IMR-90 (cell line): ENCODE results near the gene KIF1A. TPM values are rescaled to one million over a fixed set of nuclear protein-coding genes. Genes with fewer than 3 reads are reported as not detected.

Experiments
- ATAC-seq: fragments of 200-7000 bp; cut with Tn5 transposase; 2 replicates; pipeline ENCODE4 v1.9.1; 2020; ENCODE audit warnings: low read depth, mild to moderate bottlenecking, moderate library complexity
- BruUV-seq: library from RNA; stranded (reverse); fragments of 400-500 nt; replicated peaks from 2 replicates; lab custom pipeline; 2021; lab: Mats Ljungman, UMichigan
- CTCF ChIA-PET: fragments of 300-600 bp; formaldehyde crosslinking; extraction: SDS; loops from one replicate; lab custom pipeline; 2021; ENCODE audit warnings: antibody characterized with exemption; lab: Yijun Ruan, JAX
- POLR2A ChIA-PET: fragments of 300-600 bp; sonication (Branson Sonifier 250); formaldehyde crosslinking; loops from one replicate; lab custom pipeline; 2022; ENCODE audit warnings: antibody characterized with exemption; ENCODE audit not compliant: unreplicated experiment; lab: Charles Lee
- DNase-seq: peaks from one replicate; pipeline ENCODE4 v3.0.0; 2013
- H2AFZ ChIP-seq: replicated peaks from 2 replicates; pipeline ENCODE3; 2013; ENCODE audit warnings: low read length, mild to moderate bottlenecking; ENCODE audit not compliant: poor library complexity
- H2AK5ac ChIP-seq: 2 replicates; pipeline ENCODE4 v1.6.1; 2013; ENCODE audit warnings: low read depth, low read length, inconsistent platforms
- H2AK9ac ChIP-seq: replicated peaks from 2 replicates; pipeline ENCODE3; 2013; ENCODE audit warnings: mild to moderate bottlenecking, low read depth, low read length, moderate library complexity; ENCODE audit not compliant: poor library complexity
- H2BK120ac ChIP-seq: 2 replicates; pipeline ENCODE4 v1.6.1; 2013; ENCODE audit warnings: low read depth, low read length, inconsistent platforms
- H2BK15ac ChIP-seq: 3 replicates; pipeline ENCODE4 v1.6.1; 2013; ENCODE audit warnings: low read depth, low read length, inconsistent platforms
- H2BK20ac ChIP-seq: 2 replicates; pipeline ENCODE4 v1.6.1; 2013; ENCODE audit warnings: low read depth, mild to moderate bottlenecking, inconsistent platforms, low read length, moderate library complexity
- H2BK5ac ChIP-seq: 2 replicates; pipeline ENCODE4 v1.6.1; 2013; ENCODE audit warnings: mild to moderate bottlenecking, low read depth, low read length, inconsistent platforms; ENCODE audit not compliant: poor library complexity, severe bottlenecking
- H3K14ac ChIP-seq: replicated peaks from 2 replicates; pipeline ENCODE4 v1.6.1; 2013; ENCODE audit warnings: low read depth, low read length, inconsistent platforms
- H3K18ac ChIP-seq: 2 replicates; pipeline ENCODE4 v1.6.1; 2013; ENCODE audit warnings: low read depth, low read length, control low read depth
- H3K23ac ChIP-seq: 2 replicates; pipeline ENCODE4 v1.6.1; 2013; ENCODE audit warnings: low read depth, low read length, inconsistent platforms
- H3K27ac ChIP-seq: 2 replicates; pipeline ENCODE4 v1.5.1; 2013; ENCODE audit warnings: mild to moderate bottlenecking, control low read depth, low read length; ENCODE audit not compliant: insufficient read depth
- H3K27me3 ChIP-seq: 2 replicates; pipeline ENCODE4 v1.6.1; 2013; ENCODE audit warnings: low read length; ENCODE audit not compliant: control insufficient read depth, insufficient read depth
- H3K36me3 ChIP-seq: 2 replicates; pipeline ENCODE4 v1.6.1; 2013; ENCODE audit warnings: low read length, mixed read lengths; ENCODE audit not compliant: control insufficient read depth, insufficient read depth
- H3K4ac ChIP-seq: 2 replicates; pipeline ENCODE4 v1.6.1; 2013; ENCODE audit warnings: low read depth, low read length, inconsistent platforms
- H3K4me1 ChIP-seq: 2 replicates; pipeline ENCODE4 v1.6.1; 2013; ENCODE audit warnings: low read length, mixed read lengths; ENCODE audit not compliant: control insufficient read depth, insufficient read depth
- H3K4me2 ChIP-seq: 2 replicates; pipeline ENCODE4 v1.6.1; 2013; ENCODE audit warnings: low read depth, mild to moderate bottlenecking, control low read depth, low read length, moderate library complexity
- H3K4me3 ChIP-seq: 2 replicates; pipeline ENCODE4 v1.5.1; 2013; ENCODE audit warnings: low read depth, mild to moderate bottlenecking, control low read depth, low read length, moderate library complexity; ENCODE audit not compliant: insufficient read depth
- H3K56ac ChIP-seq: 2 replicates; pipeline ENCODE4 v1.6.1; 2013; ENCODE audit warnings: low read length, inconsistent platforms; ENCODE audit not compliant: insufficient read depth; ENCODE audit errors: extremely low read depth
- H3K79me1 ChIP-seq, 2 experiments: 2 replicates each; pipeline ENCODE4 v1.6.1; 2013; ENCODE audit warnings: low read length in 2 of 2, inconsistent platforms in 1 of 2, low read depth in 1 of 2
- H3K9ac ChIP-seq: 2 replicates; pipeline ENCODE4 v1.6.1; 2013; ENCODE audit warnings: low read depth, low read length, control low read depth
- H3K9me1 ChIP-seq: 2 replicates; pipeline ENCODE4 v1.6.1; 2013; ENCODE audit warnings: low read length, inconsistent platforms; ENCODE audit not compliant: insufficient read depth
- H3K9me3 ChIP-seq: 2 replicates; pipeline ENCODE4 v1.6.1; 2013; ENCODE audit warnings: low read length; ENCODE audit not compliant: control insufficient read depth, insufficient read depth
- H4K20me1 ChIP-seq: 2 replicates; pipeline ENCODE4 v1.6.1; 2013; ENCODE audit warnings: low read length, inconsistent platforms; ENCODE audit not compliant: insufficient read depth
- H4K5ac ChIP-seq: 2 replicates; pipeline ENCODE4 v1.6.1; 2013; ENCODE audit warnings: mild to moderate bottlenecking, low read depth, low read length, control low read depth
- H4K8ac ChIP-seq, 2 experiments: 2 replicates each; pipeline ENCODE4 v1.6.1; 2013; ENCODE audit warnings: low read depth in 2 of 2, low read length in 2 of 2, control low read depth in 1 of 2, inconsistent platforms in 1 of 2
- H4K91ac ChIP-seq: 2 replicates; pipeline ENCODE4 v1.6.1; 2013; ENCODE audit warnings: low read depth, low read length, inconsistent platforms; ENCODE audit not compliant: insufficient read depth
- BHLHE40 ChIP-seq: fragments of 150-350 bp; IDR thresholded peaks from 2 replicates; pipeline ENCODE4 v1.6.1; 2016; ENCODE audit warnings: mild to moderate bottlenecking, low read depth, low read length
- CEBPB ChIP-seq: IDR thresholded peaks from 2 replicates; pipeline ENCODE4 v1.6.1; 2012; ENCODE audit warnings: low read depth, low read length, improper control_type of control experiment
- CHD1 ChIP-seq: IDR thresholded peaks from 2 replicates; pipeline ENCODE4 v1.6.1; 2012; ENCODE audit warnings: low read depth, low read length, improper control_type of control experiment
- FOS ChIP-seq: fragments of 150-350 bp; IDR thresholded peaks from 2 replicates; pipeline ENCODE4 v1.6.1; 2016; ENCODE audit warnings: low read depth, low read length
- MAFK ChIP-seq: IDR thresholded peaks from 2 replicates; pipeline ENCODE4 v1.6.1; 2012; ENCODE audit warnings: low read depth, low read length, improper control_type of control experiment
- MAZ ChIP-seq: IDR thresholded peaks from 2 replicates; pipeline ENCODE4 v1.6.1; 2012; ENCODE audit warnings: low read depth, mild to moderate bottlenecking, low read length, improper control_type of control experiment, moderate library complexity, borderline replicate concordance
- MXI1 ChIP-seq: IDR thresholded peaks from 2 replicates; pipeline ENCODE4 v1.6.1; 2012; ENCODE audit warnings: low read depth, mild to moderate bottlenecking, low read length, moderate library complexity, borderline replicate concordance
- NFE2L2 ChIP-seq: fragments of 150-350 bp; IDR thresholded peaks from 2 replicates; pipeline ENCODE4 v1.6.1; 2016; ENCODE audit warnings: low read depth, mild to moderate bottlenecking, low read length
- POLR2A ChIP-seq: IDR thresholded peaks from 2 replicates; pipeline ENCODE4 v1.6.1; 2012; ENCODE audit warnings: mild to moderate bottlenecking, low read depth, low read length
- RAD21 ChIP-seq: IDR thresholded peaks from 2 replicates; pipeline ENCODE4 v1.6.1; 2012; ENCODE audit warnings: low read length, improper control_type of control experiment
- RCOR1 ChIP-seq: IDR thresholded peaks from 2 replicates; pipeline ENCODE4 v1.6.1; 2012; ENCODE audit warnings: mild to moderate bottlenecking, low read length, improper control_type of control experiment; ENCODE audit not compliant: insufficient replicate concordance
- RFX5 ChIP-seq: IDR thresholded peaks from 2 replicates; pipeline ENCODE4 v1.8.0; 2012; ENCODE audit warnings: low read depth, mild to moderate bottlenecking, low read length, moderate library complexity
- SMC3 ChIP-seq: fragments of 150-350 bp; IDR thresholded peaks from 2 replicates; pipeline ENCODE4 v1.6.1; 2016; ENCODE audit warnings: low read depth, mild to moderate bottlenecking, antibody characterized with exemption, low read length, moderate library complexity
- WGBS, 2 experiments: methylation state at CpG; one replicate each; pipeline versions ENCODE4 v1.1.5 to v1.1.7; 2013; ENCODE audit warnings: missing lambda C conversion rate in 2 of 2; ENCODE audit not compliant: insufficient read length in 1 of 2; ENCODE audit errors: extremely low coverage in 2 of 2; 5-methylcytosine and 5-hydroxymethylcytosine counted together
- dilution Hi-C: fragments of 300-500 bp; cut with HindIII; formaldehyde crosslinking; loops from one replicate; pipeline ENCODE4 v1.14.3; 2018; ENCODE audit warnings: low sequenced_read_pairs; ENCODE audit not compliant: unreplicated experiment
- in situ Hi-C: fragments of 300-500 bp; cut with MboI; formaldehyde crosslinking; loops from 3 replicates; pipeline ENCODE4 v1.14.3; 2019; ENCODE audit warnings: low sequenced_read_pairs, inconsistent platforms, mixed read lengths
- intact Hi-C: fragments of 100-400 bp; cut with micrococcal nuclease; formaldehyde crosslinking; loops from 2 replicates; pipeline ENCODE4 v1.10.0; 2022
- polyA plus RNA-seq, 3 experiments: library from polyadenylated mRNA; depleted of rRNA; stranded (reverse); fragments of >200 nt; gene quantifications; 2 replicates each; pipeline ENCODE4 v1.2.3, GENCODE V29; 2012; ENCODE audit warnings: low replicate concordance in 1 of 3
- total RNA-seq: library from RNA; depleted of rRNA; stranded (reverse); fragments of >200 nt; gene quantifications from 2 replicates; pipeline ENCODE4 v1.2.3, GENCODE V29; 2012
- TF ChIP-seq, protein P1 (sequence below): conservative IDR thresholded peaks from 2 replicates; pipeline ENCODE4 v1.5.1; 2012; ENCODE audit warnings: mild to moderate bottlenecking, low read depth, low read length, improper control_type of control experiment
- TF ChIP-seq, protein P2 (sequence below): fragments of 150-350 bp; IDR thresholded peaks from 2 replicates; pipeline ENCODE4 v1.6.1; 2016; ENCODE audit warnings: low read depth, mild to moderate bottlenecking, low read length, moderate library complexity, borderline replicate concordance
- TF ChIP-seq, protein P3 (sequence below): fragments of 150-350 bp; IDR thresholded peaks from 2 replicates; pipeline ENCODE4 v1.6.1; 2017; ENCODE audit warnings: mild to moderate bottlenecking, antibody characterized with exemption, low read length, low read depth

KIF1A gene
- total and polyA plus RNA-seq, 2 of the 4 experiments (the other 2 are of a cell fraction) = under 0.01 TPM; not detected in 1

DNA sequence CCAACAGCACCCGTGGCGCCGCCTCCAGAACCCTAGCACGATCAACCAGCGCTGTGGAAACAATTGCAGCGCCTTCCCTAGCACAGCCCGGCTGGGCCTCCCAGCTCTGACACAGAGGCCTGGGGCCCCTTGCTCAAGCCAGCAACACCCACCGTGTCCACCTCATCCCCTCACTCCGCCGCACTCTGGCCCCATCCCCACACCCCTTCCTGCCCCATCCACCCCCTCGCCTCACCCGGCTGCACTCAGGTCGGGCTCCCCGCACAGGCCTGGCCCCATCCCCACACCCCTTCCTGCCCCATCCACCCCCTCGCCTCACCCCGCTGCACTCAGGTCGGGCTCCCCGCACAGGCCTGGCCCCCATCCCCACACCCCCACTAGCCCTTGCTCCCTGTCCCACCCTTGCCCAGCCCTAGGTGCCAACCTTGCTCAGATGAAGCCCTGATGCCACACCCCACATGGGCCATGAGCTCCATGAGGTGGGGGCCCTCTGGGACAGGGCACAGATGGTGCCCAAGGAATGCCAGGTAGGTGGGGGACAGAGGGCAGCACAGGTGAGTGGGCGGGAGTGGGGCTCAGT is 28.7 kb downstream of the KIF1A start:
- no peak overlapping the region for H4K5ac ChIP-seq
- no peak overlapping the region for H3K9ac ChIP-seq
- 67% methylated on average over 3 of the region's 19 CpGs; no CpG with 5 or more reads in 1 of the 2 experiments for WGBS, 2 experiments
- no peak overlapping the region for H2AK5ac ChIP-seq
- no peak overlapping the region for H4K91ac ChIP-seq
- H3K4ac ChIP-seq = no peak overlapping the region
- intact Hi-C loops (no loop called here), in situ Hi-C loops (no loop called here), dilution Hi-C loops (no loop called here)
- H2AFZ ChIP-seq = no peak overlapping the region
- TF ChIP-seq, protein P1, sequence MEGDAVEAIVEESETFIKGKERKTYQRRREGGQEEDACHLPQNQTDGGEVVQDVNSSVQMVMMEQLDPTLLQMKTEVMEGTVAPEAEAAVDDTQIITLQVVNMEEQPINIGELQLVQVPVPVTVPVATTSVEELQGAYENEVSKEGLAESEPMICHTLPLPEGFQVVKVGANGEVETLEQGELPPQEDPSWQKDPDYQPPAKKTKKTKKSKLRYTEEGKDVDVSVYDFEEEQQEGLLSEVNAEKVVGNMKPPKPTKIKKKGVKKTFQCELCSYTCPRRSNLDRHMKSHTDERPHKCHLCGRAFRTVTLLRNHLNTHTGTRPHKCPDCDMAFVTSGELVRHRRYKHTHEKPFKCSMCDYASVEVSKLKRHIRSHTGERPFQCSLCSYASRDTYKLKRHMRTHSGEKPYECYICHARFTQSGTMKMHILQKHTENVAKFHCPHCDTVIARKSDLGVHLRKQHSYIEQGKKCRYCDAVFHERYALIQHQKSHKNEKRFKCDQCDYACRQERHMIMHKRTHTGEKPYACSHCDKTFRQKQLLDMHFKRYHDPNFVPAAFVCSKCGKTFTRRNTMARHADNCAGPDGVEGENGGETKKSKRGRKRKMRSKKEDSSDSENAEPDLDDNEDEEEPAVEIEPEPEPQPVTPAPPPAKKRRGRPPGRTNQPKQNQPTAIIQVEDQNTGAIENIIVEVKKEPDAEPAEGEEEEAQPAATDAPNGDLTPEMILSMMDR = no peak
- TF ChIP-seq BHLHE40 = no peak
- TF ChIP-seq MAZ = no peak
- no peak for TF ChIP-seq CHD1
- no peak for TF ChIP-seq FOS
- TF ChIP-seq, protein P2, sequence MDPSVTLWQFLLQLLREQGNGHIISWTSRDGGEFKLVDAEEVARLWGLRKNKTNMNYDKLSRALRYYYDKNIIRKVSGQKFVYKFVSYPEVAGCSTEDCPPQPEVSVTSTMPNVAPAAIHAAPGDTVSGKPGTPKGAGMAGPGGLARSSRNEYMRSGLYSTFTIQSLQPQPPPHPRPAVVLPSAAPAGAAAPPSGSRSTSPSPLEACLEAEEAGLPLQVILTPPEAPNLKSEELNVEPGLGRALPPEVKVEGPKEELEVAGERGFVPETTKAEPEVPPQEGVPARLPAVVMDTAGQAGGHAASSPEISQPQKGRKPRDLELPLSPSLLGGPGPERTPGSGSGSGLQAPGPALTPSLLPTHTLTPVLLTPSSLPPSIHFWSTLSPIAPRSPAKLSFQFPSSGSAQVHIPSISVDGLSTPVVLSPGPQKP = no peak
- TF ChIP-seq CEBPB = no peak
- no peak for TF ChIP-seq POLR2A
- no peak for TF ChIP-seq RCOR1
- TF ChIP-seq, protein P3, sequence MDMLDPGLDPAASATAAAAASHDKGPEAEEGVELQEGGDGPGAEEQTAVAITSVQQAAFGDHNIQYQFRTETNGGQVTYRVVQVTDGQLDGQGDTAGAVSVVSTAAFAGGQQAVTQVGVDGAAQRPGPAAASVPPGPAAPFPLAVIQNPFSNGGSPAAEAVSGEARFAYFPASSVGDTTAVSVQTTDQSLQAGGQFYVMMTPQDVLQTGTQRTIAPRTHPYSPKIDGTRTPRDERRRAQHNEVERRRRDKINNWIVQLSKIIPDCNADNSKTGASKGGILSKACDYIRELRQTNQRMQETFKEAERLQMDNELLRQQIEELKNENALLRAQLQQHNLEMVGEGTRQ = no peak
- TF ChIP-seq RAD21 = no peak
- no peak for TF ChIP-seq MXI1
- TF ChIP-seq MAFK = no peak
- no peak for TF ChIP-seq NFE2L2
- TF ChIP-seq RFX5 = no peak
- no peak for TF ChIP-seq SMC3
- no peak overlapping the region for H2BK5ac ChIP-seq
- H4K8ac ChIP-seq = no peak overlapping the region
- H3K9me3 ChIP-seq = no peaks in the 10 kb centered on the region
- H3K14ac ChIP-seq = no peak overlapping the region
- H3K4me1 ChIP-seq = no peaks in the 10 kb centered on the region
- H3K4me3 ChIP-seq = no peak overlapping the region
- DNase-seq = no peak
- H3K9me1 ChIP-seq = no peaks in the 10 kb centered on the region
- no peak overlapping the region for H3K27ac ChIP-seq
- ChIA-PET CTCF (no interaction called here), POLR2A (no interaction called here)
- H2BK120ac ChIP-seq = no peak overlapping the region
- H3K4me2 ChIP-seq = no peak overlapping the region
- no peaks in the 10 kb centered on the region for H4K20me1 ChIP-seq
- no peak for ATAC-seq
- BruUV-seq = no TSS peak
- no peaks in the 10 kb centered on the region for H3K79me1 ChIP-seq
- H3K36me3 ChIP-seq = no peaks in the 10 kb centered on the region
- no peak overlapping the region for H2AK9ac ChIP-seq
- no peak overlapping the region for H2BK20ac ChIP-seq
- H3K18ac ChIP-seq = no peak overlapping the region
- peaks cover 29% of the 10 kb centered on the region for H3K27me3 ChIP-seq
- H3K23ac ChIP-seq = no peak overlapping the region
- H3K56ac ChIP-seq = no peak overlapping the region
- H2BK15ac ChIP-seq = no peak overlapping the region
